Effector memory CD8-positive, alpha-beta T cell (primary cell): Measurements from ENCODE around the gene KRT16.
"Not testable (repeated sequence)": the region's sequence is repeated elsewhere in the genome, so short reads cannot be mapped to it uniquely, and the experiment has no call there.

Experiments used
- ATAC-seq: fragments of 150-1000 bp; cut with Tn5 transposase; replicated peaks from 2 replicates; pipeline ENCODE4 v1.10.0; 2021; ENCODE audit warnings: mild to moderate bottlenecking, moderate library complexity
- DNase-seq, 3 experiments: peaks; one replicate each; pipeline ENCODE4 v3.0.0; 2021
- H3K27ac Mint-ChIP-seq, 2 donors: one replicate each; pipeline ENCODE4 v1.8.0; 2022; ENCODE audit warnings: mild to moderate bottlenecking in 2 of 2, mixed read lengths in 2 of 2, moderate library complexity in 2 of 2
- H3K27me3 Mint-ChIP-seq, 2 donors: one replicate each; pipeline ENCODE4 v1.8.0; 2022; ENCODE audit warnings: mixed read lengths in 2 of 2
- H3K36me3 Mint-ChIP-seq: one replicate; pipeline ENCODE4 v1.8.0; 2022; ENCODE audit warnings: mild to moderate bottlenecking, moderate library complexity, mixed read lengths; ENCODE audit not compliant: insufficient read depth
- H3K4me1 Mint-ChIP-seq, 2 donors: one replicate each; pipeline ENCODE4 v1.8.0; 2022; ENCODE audit warnings: low read depth in 2 of 2, mixed read lengths in 2 of 2
- H3K4me3 Mint-ChIP-seq, 2 donors: one replicate each; pipeline ENCODE4 v1.8.0; 2022; ENCODE audit warnings: mild to moderate bottlenecking in 2 of 2, mixed read lengths in 2 of 2, moderate library complexity in 2 of 2
- H3K9me3 Mint-ChIP-seq, 2 donors: one replicate each; pipeline ENCODE4 v1.8.0; 2022; ENCODE audit warnings: mixed read lengths in 2 of 2

Gene KRT16

GRCh38 chr17:41638941-41639340 lies 26.4 kb upstream of the KRT16 start:
- Mint-ChIP-seq H3K27me3 (peaks cover 0 to 23% of the 10 kb centered on the region in 2 donors), H3K4me1 (no peaks in the 10 kb centered on the region), H3K36me3 (no peaks in the 10 kb centered on the region), H3K9me3 (no peaks in the 10 kb centered on the region), H3K27ac (no peak overlapping the region), H3K4me3 (no peak overlapping the region)
- ATAC-seq (no peak), DNase-seq (no peak)

- no peaks in the 10 kb centered on the region for H3K4me1 Mint-ChIP-seq
- ATAC-seq, result no peak
- no peak overlapping the region for H3K4me3 Mint-ChIP-seq
- DNase-seq, result no peak
- peaks cover 0 to 23% of the 10 kb centered on the region in 2 donors for H3K27me3 Mint-ChIP-seq
- no peaks in the 10 kb centered on the region for H3K9me3 Mint-ChIP-seq
- no peaks in the 10 kb centered on the region for H3K36me3 Mint-ChIP-seq
- H3K27ac Mint-ChIP-seq, result no peak overlapping the region
Observed at GRCh38 chr17:41638194-41638593, 25.6 kb upstream of the KRT16 start.

- H3K27ac Mint-ChIP-seq, result no peak overlapping the region
- H3K9me3 Mint-ChIP-seq, result no peaks in the 10 kb centered on the region
- H3K4me3 Mint-ChIP-seq, result no peak overlapping the region
- no peak for ATAC-seq
- no peaks in the 10 kb centered on the region for H3K36me3 Mint-ChIP-seq
- H3K27me3 Mint-ChIP-seq, result peaks cover 0 to 23% of the 10 kb centered on the region in 2 donors
- DNase-seq, result no peak
- no peaks in the 10 kb centered on the region for H3K4me1 Mint-ChIP-seq
Observed at GRCh38 chr17:41636652-41637051, 24.1 kb upstream of the KRT16 start.

GRCh38 chr17:41635121-41636097 lies 22.8 kb upstream of the KRT16 start:
- ATAC-seq, result no peak
- Mint-ChIP-seq H3K4me1 (no peaks in the 10 kb centered on the region), H3K36me3 (no peaks in the 10 kb centered on the region), H3K4me3 (no peak overlapping the region), H3K9me3 (no peaks in the 10 kb centered on the region), H3K27ac (no peak overlapping the region), H3K27me3 (peaks cover 0 to 23% of the 10 kb centered on the region in 2 donors)
- DNase-seq, result no peak

- Mint-ChIP-seq H3K4me1 (no peaks in the 10 kb centered on the region), H3K36me3 (no peaks in the 10 kb centered on the region), H3K27ac (no peak overlapping the region), H3K9me3 (no peaks in the 10 kb centered on the region), H3K4me3 (no peak overlapping the region), H3K27me3 (peaks cover 0 to 19% of the 10 kb centered on the region in 2 donors)
- no peak for DNase-seq
- no peak for ATAC-seq
Observed at GRCh38 chr17:41634639-41635038, 22.1 kb upstream of the KRT16 start.

GRCh38 chr17:41633556-41634199 lies 21.1 kb upstream of the KRT16 start:
- Mint-ChIP-seq H3K4me1 (no peaks in the 10 kb centered on the region), H3K4me3 (no peak overlapping the region), H3K36me3 (no peaks in the 10 kb centered on the region), H3K27me3 (peaks cover 0 to 9% of the 10 kb centered on the region in 2 donors), H3K9me3 (no peaks in the 10 kb centered on the region), H3K27ac (no peak overlapping the region)
- DNase-seq, result no peak
- no peak for ATAC-seq

GRCh38 chr17:41632482-41633105 lies 20.0 kb upstream of the KRT16 start:
- H3K9me3 Mint-ChIP-seq, result no peaks in the 10 kb centered on the region
- ATAC-seq, result no peak

GRCh38 chr17:41631898-41632285 lies 19.3 kb upstream of the KRT16 start:
- Mint-ChIP-seq H3K9me3 (no peaks in the 10 kb centered on the region), H3K36me3 (no peaks in the 10 kb centered on the region), H3K27ac (no peak overlapping the region), H3K4me1 (no peaks in the 10 kb centered on the region), H3K4me3 (no peak overlapping the region), H3K27me3 (peaks cover 11% of the 10 kb centered on the region in 2 donors)
- no peak for DNase-seq
- ATAC-seq, result no peak

More at GRCh38 chr17:41632482-41633105, 20.0 kb upstream of the KRT16 start:
- H3K27ac Mint-ChIP-seq, result no peak overlapping the region
- no peak overlapping the region for H3K4me3 Mint-ChIP-seq
- no peak for DNase-seq
- H3K4me1 Mint-ChIP-seq, result no peaks in the 10 kb centered on the region
- H3K27me3 Mint-ChIP-seq, result peaks cover 4% of the 10 kb centered on the region in 2 donors
- H3K36me3 Mint-ChIP-seq, result no peaks in the 10 kb centered on the region

- Mint-ChIP-seq H3K27me3 (peaks cover 13 to 17% of the 10 kb centered on the region in 2 donors), H3K4me1 (no peaks in the 10 kb centered on the region), H3K27ac (no peak overlapping the region), H3K9me3 (no peaks in the 10 kb centered on the region), H3K36me3 (no peaks in the 10 kb centered on the region), H3K4me3 (no peak overlapping the region)
- ATAC-seq, result no peak
- DNase-seq, result no peak
Observed at GRCh38 chr17:41631025-41631897, 18.7 kb upstream of the KRT16 start.

- no peaks in the 10 kb centered on the region for H3K9me3 Mint-ChIP-seq
- peaks cover 20 to 30% of the 10 kb centered on the region in 2 donors for H3K27me3 Mint-ChIP-seq
- no peak overlapping the region for H3K27ac Mint-ChIP-seq
- DNase-seq (no peak), ATAC-seq (no peak)
- no peaks in the 10 kb centered on the region for H3K4me1 Mint-ChIP-seq
- no peak overlapping the region for H3K4me3 Mint-ChIP-seq
- H3K36me3 Mint-ChIP-seq, result no peaks in the 10 kb centered on the region
Observed at GRCh38 chr17:41629826-41630670, 17.5 kb upstream of the KRT16 start.

GRCh38 chr17:41629316-41629715 lies 16.7 kb upstream of the KRT16 start:
- ATAC-seq, result no peak
- no peak overlapping the region for H3K27ac Mint-ChIP-seq
- H3K4me3 Mint-ChIP-seq, result no peak overlapping the region
- no peaks in the 10 kb centered on the region for H3K9me3 Mint-ChIP-seq
- DNase-seq, result no peak
- H3K27me3 Mint-ChIP-seq, result peaks cover 20 to 37% of the 10 kb centered on the region in 2 donors
- no peaks in the 10 kb centered on the region for H3K36me3 Mint-ChIP-seq
- no peaks in the 10 kb centered on the region for H3K4me1 Mint-ChIP-seq

GRCh38 chr17:41628621-41629255 lies 16.2 kb upstream of the KRT16 start:
- DNase-seq, H3K27ac Mint-ChIP-seq, H3K36me3 Mint-ChIP-seq, H3K9me3 Mint-ChIP-seq, H3K4me1 Mint-ChIP-seq, ATAC-seq, H3K4me3 Mint-ChIP-seq: not testable (repeated sequence)
- H3K27me3 Mint-ChIP-seq, result peaks cover 20 to 42% of the 10 kb centered on the region in 2 donors
